ENCODE data around the gene KAZALD1. TPM values are rescaled to one million over a fixed set of nuclear protein-coding genes. Genes with fewer than 3 reads are reported as not detected.
"Not testable (repeated sequence)": the region's sequence is repeated elsewhere in the genome, so short reads cannot be mapped to it uniquely, and the experiment has no call there.

The KAZALD1 gene
- polyA plus RNA-seq, 1 experiment, result 10.8 TPM

GRCh38 chr10:101031796-101032636 is 29.8 kb upstream of the KAZALD1 start:
- CTCF ChIA-PET, result interaction anchor here (0.7 to 5.8 kb wide), 8 partner anchors 9 to 1091 kb away, joined by 3 to 46 read pairs (median 6); no protein-coding TSS in a partner anchor
- no peak for TF ChIP-seq CTCF (IDR thresholded peaks at IDR 0.05; ENCODE audit: low read depth, low read length)
- Histone ChIP-seq H3K9me3 (ENCODE audit: control insufficient read depth, insufficient read depth, low read length) (no peaks in the 10 kb centered on the region; the same call in 1 of the 2 replicates), H3K27ac (ENCODE audit: low read depth, low read length) (peak overlapping the region; percentile 99), H3K4me3 (ENCODE audit: low read depth, low read length) (peak overlapping the region; percentile 96), H3K27me3 (ENCODE audit: control insufficient read depth, insufficient read depth, low read length) (no peaks in the 10 kb centered on the region)
- POLR2A ChIA-PET, result interaction anchor here (0.6 to 1.6 kb wide), 8 partner anchors 8 to 34 kb away, joined by 3 to 10 read pairs (median 4); partner anchors contain the start of gene KAZALD1
- DNase-seq (ENCODE audit: low read depth, low spot score), result no peak

GRCh38 chr10:101032637-101033224 is 29.1 kb upstream of the KAZALD1 start:
- ChIA-PET CTCF (interaction anchor here (0.7 to 5.8 kb wide), 8 partner anchors 9 to 1090 kb away, joined by 3 to 46 read pairs (median 12); no protein-coding TSS in a partner anchor), POLR2A (interaction anchor here (0.6 to 1.6 kb wide), 7 partner anchors 7 to 29 kb away, joined by 3 to 10 read pairs (median 5); partner anchors contain the start of gene KAZALD1)
- TF ChIP-seq CTCF (IDR thresholded peaks at IDR 0.05; ENCODE audit: low read depth, low read length), result no peak
- H3K27me3 ChIP-seq (ENCODE audit: control insufficient read depth, insufficient read depth, low read length), result no peaks in the 10 kb centered on the region
- DNase-seq (ENCODE audit: low read depth, low spot score), result peak; percentile 75
- H3K9me3 ChIP-seq (ENCODE audit: control insufficient read depth, insufficient read depth, low read length), result no peaks in the 10 kb centered on the region; the same call in 1 of the 2 replicates
- peak overlapping the region; percentile 96 for H3K4me3 ChIP-seq (ENCODE audit: low read depth, low read length)
- H3K27ac ChIP-seq (ENCODE audit: low read depth, low read length), result peak overlapping the region; percentile 99

GRCh38 chr10:101033276-101033675 is 28.5 kb upstream of the KAZALD1 start:
- Histone ChIP-seq H3K27me3 (ENCODE audit: control insufficient read depth, insufficient read depth, low read length) (no peaks in the 10 kb centered on the region), H3K9me3 (ENCODE audit: control insufficient read depth, insufficient read depth, low read length) (no peaks in the 10 kb centered on the region; the same call in 1 of the 2 replicates), H3K4me3 (ENCODE audit: low read depth, low read length) (peak overlapping the region; percentile 96), H3K27ac (ENCODE audit: low read depth, low read length) (peak overlapping the region; percentile 99)
- TF ChIP-seq CTCF (IDR thresholded peaks at IDR 0.05; ENCODE audit: low read depth, low read length), result no peak
- no peak for DNase-seq (ENCODE audit: low read depth, low spot score)
- ChIA-PET CTCF (interaction anchor here (0.9 to 3.2 kb wide), 2 partner anchors 14 to 17 kb away, joined by 3 to 19 read pairs; no protein-coding TSS in a partner anchor), POLR2A (interaction anchor here (1.5 kb wide), 1 partner anchor 29 kb away, joined by 4 read pairs; no protein-coding TSS in a partner anchor)

- H3K9me3 ChIP-seq (ENCODE audit: control insufficient read depth, insufficient read depth, low read length); DNase-seq (ENCODE audit: low read depth, low spot score); H3K4me3 ChIP-seq (ENCODE audit: low read depth, low read length); POLR2A ChIA-PET; H3K27me3 ChIP-seq (ENCODE audit: control insufficient read depth, insufficient read depth, low read length); H3K27ac ChIP-seq (ENCODE audit: low read depth, low read length): not testable (repeated sequence)
- CTCF ChIA-PET, result interaction anchor here (0.6 to 3.2 kb wide), 6 partner anchors 9 to 42 kb away, joined by 3 to 19 read pairs (median 3); no protein-coding TSS in a partner anchor
Observed at GRCh38 chr10:101034404-101034803, 27.4 kb upstream of the KAZALD1 start.

GRCh38 chr10:101035314-101035713 is 26.5 kb upstream of the KAZALD1 start:
- CTCF ChIA-PET, result interaction anchor here (1.0 to 3.2 kb wide), 4 partner anchors 9 to 25 kb away, joined by 3 to 19 read pairs (median 5); no protein-coding TSS in a partner anchor

More at GRCh38 chr10:101035314-101035713, 26.5 kb upstream of the KAZALD1 start:
- Histone ChIP-seq H3K27me3 (ENCODE audit: control insufficient read depth, insufficient read depth, low read length) (no peaks in the 10 kb centered on the region), H3K4me3 (ENCODE audit: low read depth, low read length) (no peak overlapping the region), H3K27ac (ENCODE audit: low read depth, low read length) (no peak overlapping the region), H3K9me3 (ENCODE audit: control insufficient read depth, insufficient read depth, low read length) (no peaks in the 10 kb centered on the region; the same call in 1 of the 2 replicates)
- POLR2A ChIA-PET, result no interaction called here
- DNase-seq (ENCODE audit: low read depth, low spot score), result no peak
- no peak for TF ChIP-seq CTCF (IDR thresholded peaks at IDR 0.05; ENCODE audit: low read depth, low read length)
